Measurements from ENCODE around the gene CACNA1C.
A peak's percentile ranks its signal among the peaks of the same experiment; 100 is the strongest.

CACNA1C gene

GRCh38 chr12:2147335-2147734, 94.5 kb downstream of the CACNA1C start:
- in situ Hi-C loops (cut with HindIII; ENCODE audit: low pct_unique_long_range_greater_than_20kb, low sequenced_read_pairs), result no loop called here
- DNase-seq (ENCODE audit: low read depth in 1 of 2, low spot score in 1 of 2), result no peak
- TF ChIP-seq JUND (IDR thresholded peaks at IDR 0.05; ENCODE audit: low read depth), result no peak

GRCh38 chr12:2149091-2149490, 96.3 kb downstream of the CACNA1C start:
- no peak for TF ChIP-seq JUND (IDR thresholded peaks at IDR 0.05; ENCODE audit: low read depth)
- no peak for DNase-seq (ENCODE audit: low read depth in 1 of 2, low spot score in 1 of 2)
- in situ Hi-C loops (cut with HindIII; ENCODE audit: low pct_unique_long_range_greater_than_20kb, low sequenced_read_pairs), result no loop called here

GRCh38 chr12:2150833-2151232, 98.0 kb downstream of the CACNA1C start:
- TF ChIP-seq JUND (IDR thresholded peaks at IDR 0.05; ENCODE audit: low read depth), result no peak
- in situ Hi-C loops (cut with HindIII; ENCODE audit: low pct_unique_long_range_greater_than_20kb, low sequenced_read_pairs), result no loop called here
- DNase-seq (ENCODE audit: low read depth in 1 of 2, low spot score in 1 of 2), result peak in 1 of 2 experiments; percentile 19

GRCh38 chr12:2151391-2151790, 98.6 kb downstream of the CACNA1C start:
- in situ Hi-C loops (cut with HindIII; ENCODE audit: low pct_unique_long_range_greater_than_20kb, low sequenced_read_pairs), result no loop called here
- no peak for DNase-seq (ENCODE audit: low read depth in 1 of 2, low spot score in 1 of 2)
- TF ChIP-seq JUND (IDR thresholded peaks at IDR 0.05; ENCODE audit: low read depth), result no peak

GRCh38 chr12:2152134-2152533, 99.3 kb downstream of the CACNA1C start:
- in situ Hi-C loops (cut with HindIII; ENCODE audit: low pct_unique_long_range_greater_than_20kb, low sequenced_read_pairs), result no loop called here
- DNase-seq (ENCODE audit: low read depth in 1 of 2, low spot score in 1 of 2), result no peak
- TF ChIP-seq JUND (IDR thresholded peaks at IDR 0.05; ENCODE audit: low read depth), result no peak

- in situ Hi-C loops (cut with HindIII; ENCODE audit: low pct_unique_long_range_greater_than_20kb, low sequenced_read_pairs), result no loop called here
- no peak for DNase-seq (ENCODE audit: low read depth in 1 of 2, low spot score in 1 of 2)
These were observed 101.3 kb downstream of the CACNA1C start for GRCh38 chr12:2154050-2154449.

GRCh38 chr12:2154521-2154920, 101.7 kb downstream of the CACNA1C start:
- in situ Hi-C loops (cut with HindIII; ENCODE audit: low pct_unique_long_range_greater_than_20kb, low sequenced_read_pairs), result no loop called here
- DNase-seq (ENCODE audit: low read depth in 1 of 2, low spot score in 1 of 2), result no peak
- TF ChIP-seq JUND (IDR thresholded peaks at IDR 0.05; ENCODE audit: low read depth), result no peak

More at GRCh38 chr12:2154050-2154449, 101.3 kb downstream of the CACNA1C start:
- TF ChIP-seq JUND (IDR thresholded peaks at IDR 0.05; ENCODE audit: low read depth), result no peak

- in situ Hi-C loops (cut with HindIII; ENCODE audit: low pct_unique_long_range_greater_than_20kb, low sequenced_read_pairs), result no loop called here
- no peak for TF ChIP-seq JUND (IDR thresholded peaks at IDR 0.05; ENCODE audit: low read depth)
- no peak for DNase-seq (ENCODE audit: low read depth in 1 of 2, low spot score in 1 of 2)
These were observed 103.5 kb downstream of the CACNA1C start for GRCh38 chr12:2156333-2156732.

GRCh38 chr12:2160043-2160442, 107.3 kb downstream of the CACNA1C start:
- in situ Hi-C loops (cut with HindIII; ENCODE audit: low pct_unique_long_range_greater_than_20kb, low sequenced_read_pairs), result no loop called here
- peak in 1 of 2 experiments; percentile 65 for DNase-seq (ENCODE audit: low read depth in 1 of 2, low spot score in 1 of 2)
- TF ChIP-seq JUND (IDR thresholded peaks at IDR 0.05; ENCODE audit: low read depth), result no peak

GRCh38 chr12:2161473-2161872, 108.7 kb downstream of the CACNA1C start:
- in situ Hi-C loops (cut with HindIII; ENCODE audit: low pct_unique_long_range_greater_than_20kb, low sequenced_read_pairs), result no loop called here
- peak; percentile 46 to 93 for DNase-seq (ENCODE audit: low read depth in 1 of 2, low spot score in 1 of 2)
- TF ChIP-seq JUND (IDR thresholded peaks at IDR 0.05; ENCODE audit: low read depth), result no peak

- in situ Hi-C loops (cut with HindIII; ENCODE audit: low pct_unique_long_range_greater_than_20kb, low sequenced_read_pairs), result no loop called here
- no peak for DNase-seq (ENCODE audit: low read depth in 1 of 2, low spot score in 1 of 2)
- no peak for TF ChIP-seq JUND (IDR thresholded peaks at IDR 0.05; ENCODE audit: low read depth)
These were observed 110.6 kb downstream of the CACNA1C start for GRCh38 chr12:2163177-2163941.

GRCh38 chr12:2165021-2165420, 112.2 kb downstream of the CACNA1C start:
- in situ Hi-C loops (cut with HindIII; ENCODE audit: low pct_unique_long_range_greater_than_20kb, low sequenced_read_pairs), result no loop called here
- TF ChIP-seq JUND (IDR thresholded peaks at IDR 0.05; ENCODE audit: low read depth), result no peak
- no peak for DNase-seq (ENCODE audit: low read depth in 1 of 2, low spot score in 1 of 2)

GRCh38 chr12:2165927-2166326, 113.1 kb downstream of the CACNA1C start:
- no peak for DNase-seq (ENCODE audit: low read depth in 1 of 2, low spot score in 1 of 2)
- no peak for TF ChIP-seq JUND (IDR thresholded peaks at IDR 0.05; ENCODE audit: low read depth)
- in situ Hi-C loops (cut with HindIII; ENCODE audit: low pct_unique_long_range_greater_than_20kb, low sequenced_read_pairs), result no loop called here

GRCh38 chr12:2166696-2167095, 113.9 kb downstream of the CACNA1C start:
- DNase-seq (ENCODE audit: low read depth in 1 of 2, low spot score in 1 of 2), result no peak
- no peak for TF ChIP-seq JUND (IDR thresholded peaks at IDR 0.05; ENCODE audit: low read depth)
- in situ Hi-C loops (cut with HindIII; ENCODE audit: low pct_unique_long_range_greater_than_20kb, low sequenced_read_pairs), result no loop called here
